Measurements from ENCODE around the gene VSIR. TPM values are rescaled to one million over a fixed set of nuclear protein-coding genes. Genes with fewer than 3 reads are reported as not detected.
A peak's percentile ranks its signal among the peaks of the same experiment; 100 is the strongest.

The VSIR gene
- total and polyA plus RNA-seq, 11 donors: 32.6 to 181 (median 83.2) TPM

- peaks cover 0 to 93% (median 36%) of the 10 kb centered on the region in 12 donors for H3K4me1 ChIP-seq
- peaks cover 0 to 89% (median 68%) of the 10 kb centered on the region in 9 donors for H3K36me3 ChIP-seq
- 77 to 89% (median 85%) methylated on average over 12 of the region's 12 CpGs for WGBS, 4 donors
Observed at GRCh38 chr10:71756311-71757191, 16.8 kb downstream of the VSIR start.

DNA sequence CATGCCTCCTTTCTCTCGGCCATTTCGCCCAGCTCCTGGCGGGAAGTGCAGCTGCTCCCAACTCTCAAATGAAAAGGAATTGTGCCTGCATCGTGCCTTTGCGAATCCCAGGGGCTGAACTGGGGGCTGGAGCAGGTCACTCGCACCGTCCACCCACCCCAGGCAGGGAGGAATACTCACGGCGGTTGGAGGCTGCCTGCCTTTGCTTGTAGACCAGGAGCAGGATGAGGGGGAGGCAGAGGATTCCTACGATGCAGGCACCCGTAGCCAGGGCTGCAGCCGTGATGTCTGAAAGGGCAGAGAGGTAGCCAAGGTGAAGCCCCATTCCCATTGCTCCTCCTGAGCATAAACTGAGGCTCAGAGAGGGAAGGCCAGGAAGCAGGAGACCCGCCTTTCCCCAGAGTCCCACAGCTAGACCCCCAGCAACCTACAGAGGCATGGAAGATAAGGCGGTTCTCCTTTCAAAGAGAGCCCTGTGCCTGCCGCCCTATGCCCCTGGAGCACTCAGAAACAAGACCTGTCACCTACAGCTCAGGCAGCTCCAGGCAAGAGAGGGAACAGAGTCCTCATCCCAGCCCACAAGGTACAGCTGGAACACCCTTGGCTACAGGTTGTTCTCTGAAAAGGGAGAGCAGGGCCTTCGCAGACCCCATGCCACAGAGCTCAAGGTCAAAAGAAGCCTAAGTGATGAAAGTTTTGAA, 18.0 kb downstream of the VSIR start:
- peaks cover 3 to 92% (median 27%) of the 10 kb centered on the region in 12 donors for H3K4me1 ChIP-seq
- H3K9me3 ChIP-seq: no peaks in the 10 kb centered on the region
- intact Hi-C loops (cut with DNase I): no loop called here
- ATAC-seq: no peak
- DNase-seq: peak in 1 of 5 donors; percentile 42
- H3K27ac ChIP-seq: peak overlapping the region in 7 of 12 donors; percentile 3 to 96 (median 13)
- 89 to 92% (median 90%) methylated on average over 15 to 16 of the region's 16 CpGs for WGBS, 4 donors
- H3K27me3 ChIP-seq: no peaks in the 10 kb centered on the region
- no peak overlapping the region for H3K4me3 ChIP-seq
- no peak for TF ChIP-seq POLR2A (IDR thresholded peaks at IDR 0.05)
- TF ChIP-seq, protein P1, sequence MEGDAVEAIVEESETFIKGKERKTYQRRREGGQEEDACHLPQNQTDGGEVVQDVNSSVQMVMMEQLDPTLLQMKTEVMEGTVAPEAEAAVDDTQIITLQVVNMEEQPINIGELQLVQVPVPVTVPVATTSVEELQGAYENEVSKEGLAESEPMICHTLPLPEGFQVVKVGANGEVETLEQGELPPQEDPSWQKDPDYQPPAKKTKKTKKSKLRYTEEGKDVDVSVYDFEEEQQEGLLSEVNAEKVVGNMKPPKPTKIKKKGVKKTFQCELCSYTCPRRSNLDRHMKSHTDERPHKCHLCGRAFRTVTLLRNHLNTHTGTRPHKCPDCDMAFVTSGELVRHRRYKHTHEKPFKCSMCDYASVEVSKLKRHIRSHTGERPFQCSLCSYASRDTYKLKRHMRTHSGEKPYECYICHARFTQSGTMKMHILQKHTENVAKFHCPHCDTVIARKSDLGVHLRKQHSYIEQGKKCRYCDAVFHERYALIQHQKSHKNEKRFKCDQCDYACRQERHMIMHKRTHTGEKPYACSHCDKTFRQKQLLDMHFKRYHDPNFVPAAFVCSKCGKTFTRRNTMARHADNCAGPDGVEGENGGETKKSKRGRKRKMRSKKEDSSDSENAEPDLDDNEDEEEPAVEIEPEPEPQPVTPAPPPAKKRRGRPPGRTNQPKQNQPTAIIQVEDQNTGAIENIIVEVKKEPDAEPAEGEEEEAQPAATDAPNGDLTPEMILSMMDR (IDR thresholded peaks at IDR 0.05): no peak
- H3K36me3 ChIP-seq: peaks cover 0 to 87% (median 66%) of the 10 kb centered on the region in 9 donors

More at GRCh38 chr10:71756311-71757191, 16.8 kb downstream of the VSIR start:
- Histone ChIP-seq H3K4me3 (peak overlapping the region in 1 of 12 donors; percentile 1), H3K27ac (peak overlapping the region in 7 of 12 donors; percentile 25 to 96 (median 53)), H3K27me3 (no peaks in the 10 kb centered on the region), H3K9me3 (no peaks in the 10 kb centered on the region)
- DNase-seq (no peak), ATAC-seq (peak in 1 of 4 donors; percentile 40)
- intact Hi-C loops (cut with DNase I): no loop called here
- no peak for TF ChIP-seq POLR2A (IDR thresholded peaks at IDR 0.05)
- TF ChIP-seq, protein P1 (IDR thresholded peaks at IDR 0.05): no peak

DNA sequence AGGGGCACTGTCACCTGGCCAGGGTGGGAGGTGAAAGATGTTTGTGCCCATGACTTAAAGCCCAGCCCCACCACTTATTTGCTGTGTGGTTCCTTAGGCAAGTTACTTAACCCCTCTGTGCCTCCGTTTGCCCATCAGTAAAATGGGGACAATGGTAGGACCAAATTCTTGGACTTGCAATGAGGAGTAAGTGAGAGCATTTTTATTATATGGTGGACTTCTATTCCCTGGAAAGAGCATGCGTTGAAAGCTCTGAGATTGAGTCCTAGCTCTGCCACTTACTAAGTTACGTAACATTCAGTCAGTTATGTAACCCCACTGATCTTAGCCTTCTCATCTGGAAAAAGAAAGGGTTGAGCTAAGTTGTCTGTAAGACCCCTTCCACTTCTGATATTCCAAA, 18.8 kb downstream of the VSIR start:
- Histone ChIP-seq H3K4me1 (peaks cover 6 to 98% (median 33%) of the 10 kb centered on the region in 12 donors), H3K27me3 (no peaks in the 10 kb centered on the region), H3K36me3 (peaks cover 0 to 92% (median 68%) of the 10 kb centered on the region in 9 donors), H3K4me3 (no peak overlapping the region), H3K9me3 (no peaks in the 10 kb centered on the region), H3K27ac (peak overlapping the region in 8 of 12 donors; percentile 3 to 96 (median 25))
- intact Hi-C loops (cut with DNase I): no loop called here
- TF ChIP-seq, protein P1 (IDR thresholded peaks at IDR 0.05): no peak
- no peak for TF ChIP-seq POLR2A (IDR thresholded peaks at IDR 0.05)
- DNase-seq (no peak), ATAC-seq (no peak)
- 79 to 96% (median 86%) methylated on average over 3 of the region's 3 CpGs for WGBS, 4 donors

Data from heart left ventricle (tissue), 16 donors.